GM19035 (cell line): ENCODE measurements around the gene RHOU.
"Not testable (repeated sequence)": the region's sequence is repeated elsewhere in the genome, so short reads cannot be mapped to it uniquely, and the experiment has no call there.

Source experiments
- ATAC-seq: cut with Tn5 transposase; IDR thresholded peaks from one replicate; pipeline ENCODE4 v1.9.1; 2021; ENCODE audit not compliant: unreplicated experiment

The RHOU gene

GRCh38 chr1:228734881-228735801, at the start of gene RHOU:
RHOU (plus strand) TSS chr1:228735479; CDS start chr1:228735743, 264 bp downstream.
- ATAC-seq: no peak

GRCh38 chr1:228687587-228687986, 47.7 kb upstream of the RHOU start:
- ATAC-seq: no peak

GRCh38 chr1:228689255-228689654, 46.0 kb upstream of the RHOU start:
- ATAC-seq: no peak

- no peak for ATAC-seq
Measured at GRCh38 chr1:228691211-228691610, 44.1 kb upstream of the RHOU start.

- ATAC-seq: no peak
Measured at GRCh38 chr1:228691926-228692325, 43.4 kb upstream of the RHOU start.

GRCh38 chr1:228694447-228694846, 40.8 kb upstream of the RHOU start:
- ATAC-seq: not testable (repeated sequence)

GRCh38 chr1:228695015-228695955, 40.0 kb upstream of the RHOU start:
- ATAC-seq: no peak

- ATAC-seq: no peak
Measured at GRCh38 chr1:228697207-228698016, 37.9 kb upstream of the RHOU start.

GRCh38 chr1:228698017-228698329, 37.3 kb upstream of the RHOU start:
- no peak for ATAC-seq

- ATAC-seq: no peak
Measured at GRCh38 chr1:228702433-228702832, 32.8 kb upstream of the RHOU start.

- no peak for ATAC-seq
Measured at GRCh38 chr1:228706305-228706704, 29.0 kb upstream of the RHOU start.

GRCh38 chr1:228717081-228717480, 18.2 kb upstream of the RHOU start:
- ATAC-seq: no peak

- no peak for ATAC-seq
Measured at GRCh38 chr1:228721407-228721806, 13.9 kb upstream of the RHOU start.

- no peak for ATAC-seq
Measured at GRCh38 chr1:228723287-228723686, 12.0 kb upstream of the RHOU start.

GRCh38 chr1:228723921-228724320, 11.4 kb upstream of the RHOU start:
- ATAC-seq: no peak

GRCh38 chr1:228725178-228725577, 10.1 kb upstream of the RHOU start:
- ATAC-seq: no peak

GRCh38 chr1:228727681-228728171, 7.6 kb upstream of the RHOU start:
- ATAC-seq: no peak

GRCh38 chr1:228732426-228732825, 2.9 kb upstream of the RHOU start:
- ATAC-seq: no peak

- ATAC-seq: no peak
Measured at GRCh38 chr1:228733576-228733975, 1.7 kb upstream of the RHOU start.

- no peak for ATAC-seq
Measured at GRCh38 chr1:228735871-228736586, 750 bp downstream of the RHOU start.
